Cardiac muscle cell (in vitro differentiated cells and primary cell): ENCODE results near the gene SLC16A1. TPM values are rescaled to one million over a fixed set of nuclear protein-coding genes. Genes with fewer than 3 reads are reported as not detected.
A peak's percentile ranks its signal among the peaks of the same experiment; 100 is the strongest.

Source experiments
- DNase-seq, 2 donors: peaks; one replicate each; pipeline versions ENCODE4 v3.0.0 to v3.0.0-alpha.2; 2010 to 2017; ENCODE audit warnings: low read depth in 1 of 2, low spot score in 1 of 2
- H3K27ac ChIP-seq: fragments of 200-600 bp; sonication (generic); 2 replicates; pipeline ENCODE4 v1.5.1; 2016
- H3K27me3 ChIP-seq: fragments of 200-600 bp; sonication (generic); 2 replicates; pipeline ENCODE4 v1.6.0; 2016; ENCODE audit warnings: control low read depth
- H3K36me3 ChIP-seq: fragments of 200-600 bp; sonication (generic); 2 replicates; pipeline ENCODE4 v1.5.1; 2016; ENCODE audit warnings: control low read depth
- H3K4me1 ChIP-seq: fragments of 200-600 bp; sonication (generic); 2 replicates; pipeline ENCODE4 v1.8.1; 2017; ENCODE audit warnings: low read depth, mild to moderate bottlenecking, mixed run types
- H3K4me3 ChIP-seq: fragments of 200-600 bp; sonication (generic); 2 replicates; pipeline ENCODE4 v1.5.1; 2016; ENCODE audit warnings: mild to moderate bottlenecking
- H3K9me3 ChIP-seq: fragments of 200-600 bp; sonication (generic); 2 replicates; pipeline ENCODE4 v1.5.1; 2017; ENCODE audit warnings: low read depth, mild to moderate bottlenecking, control low read depth
- polyA plus RNA-seq: library from polyadenylated mRNA; unstranded; fragments of >200 nt; fragmentation: Nextera tagmentation; extraction: Ambion mirVana; gene quantifications from 2 replicates; pipeline ENCODE4 v1.2.1, GENCODE V29; 2016
- total RNA-seq: library from RNA; depleted of rRNA; stranded (reverse); fragments of >200 nt; gene quantifications from 2 replicates; pipeline ENCODE4 v1.2.3, GENCODE V29; 2016
- TF ChIP-seq, protein P1 (sequence below): IDR thresholded peaks from 2 replicates; pipeline ENCODE4 v1.5.1; 2012; ENCODE audit warnings: low read depth, mild to moderate bottlenecking, low read length

Gene SLC16A1
- total and polyA plus RNA-seq, 2 experiments from 2014 or later, result 130 to 146 TPM

DNA sequence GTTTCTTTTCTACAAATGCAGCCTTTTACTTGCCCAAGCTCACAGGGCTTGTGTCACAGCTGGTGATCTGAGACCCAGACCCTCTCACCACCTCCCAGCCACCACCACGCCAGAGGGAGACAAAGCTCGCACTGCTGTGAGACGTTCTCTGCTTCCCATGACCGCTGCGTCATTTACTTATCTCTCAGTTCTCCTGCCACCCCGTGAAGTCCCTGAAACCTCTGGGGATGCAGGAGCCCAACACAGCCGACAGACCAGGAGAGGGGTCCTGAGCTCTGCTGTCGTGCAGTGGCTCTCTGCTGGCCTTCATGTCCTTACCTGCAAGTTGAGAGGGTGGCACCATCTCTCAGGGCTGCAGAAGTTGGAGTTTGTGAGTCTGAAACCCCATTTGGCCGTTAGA lies 77.7 kb downstream of the SLC16A1 start:
- no peak overlapping the region for H3K4me3 ChIP-seq
- DNase-seq, result peak in 1 of 2 donors; percentile 14

DNA sequence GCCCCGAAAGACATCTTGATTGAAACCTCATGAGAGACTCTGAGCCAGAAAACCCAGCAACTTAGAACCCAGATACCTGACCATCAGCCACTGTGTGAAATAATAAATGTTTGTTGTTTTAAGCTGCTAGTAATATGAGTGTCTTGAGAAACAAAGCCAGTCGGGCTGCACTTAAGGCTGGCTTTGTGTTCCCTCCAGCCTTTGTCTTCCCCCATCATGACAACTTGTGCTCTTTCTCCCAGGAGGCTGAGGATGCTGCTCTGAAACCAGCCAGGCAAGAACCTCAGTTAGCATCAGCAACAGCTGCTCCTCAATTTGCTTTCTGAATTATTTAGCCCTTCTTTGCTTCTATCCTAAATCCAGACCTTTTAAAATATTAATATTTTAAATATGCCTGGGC lies 78.2 kb downstream of the SLC16A1 start:
- Histone ChIP-seq H3K27ac (no peak overlapping the region), H3K9me3 (no peaks in the 10 kb centered on the region), H3K4me1 (no peaks in the 10 kb centered on the region), H3K36me3 (no peaks in the 10 kb centered on the region), H3K4me3 (no peak overlapping the region), H3K27me3 (no peaks in the 10 kb centered on the region)
- DNase-seq, result no peak
- TF ChIP-seq, protein P1, sequence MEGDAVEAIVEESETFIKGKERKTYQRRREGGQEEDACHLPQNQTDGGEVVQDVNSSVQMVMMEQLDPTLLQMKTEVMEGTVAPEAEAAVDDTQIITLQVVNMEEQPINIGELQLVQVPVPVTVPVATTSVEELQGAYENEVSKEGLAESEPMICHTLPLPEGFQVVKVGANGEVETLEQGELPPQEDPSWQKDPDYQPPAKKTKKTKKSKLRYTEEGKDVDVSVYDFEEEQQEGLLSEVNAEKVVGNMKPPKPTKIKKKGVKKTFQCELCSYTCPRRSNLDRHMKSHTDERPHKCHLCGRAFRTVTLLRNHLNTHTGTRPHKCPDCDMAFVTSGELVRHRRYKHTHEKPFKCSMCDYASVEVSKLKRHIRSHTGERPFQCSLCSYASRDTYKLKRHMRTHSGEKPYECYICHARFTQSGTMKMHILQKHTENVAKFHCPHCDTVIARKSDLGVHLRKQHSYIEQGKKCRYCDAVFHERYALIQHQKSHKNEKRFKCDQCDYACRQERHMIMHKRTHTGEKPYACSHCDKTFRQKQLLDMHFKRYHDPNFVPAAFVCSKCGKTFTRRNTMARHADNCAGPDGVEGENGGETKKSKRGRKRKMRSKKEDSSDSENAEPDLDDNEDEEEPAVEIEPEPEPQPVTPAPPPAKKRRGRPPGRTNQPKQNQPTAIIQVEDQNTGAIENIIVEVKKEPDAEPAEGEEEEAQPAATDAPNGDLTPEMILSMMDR, result no peak

More for the DNA sequence above, 77.7 kb downstream of the SLC16A1 start:
- Histone ChIP-seq H3K4me1 (no peaks in the 10 kb centered on the region), H3K27ac (no peak overlapping the region), H3K36me3 (no peaks in the 10 kb centered on the region), H3K9me3 (no peaks in the 10 kb centered on the region), H3K27me3 (no peaks in the 10 kb centered on the region)
- TF ChIP-seq, protein P1, result peak; percentile 16

DNA sequence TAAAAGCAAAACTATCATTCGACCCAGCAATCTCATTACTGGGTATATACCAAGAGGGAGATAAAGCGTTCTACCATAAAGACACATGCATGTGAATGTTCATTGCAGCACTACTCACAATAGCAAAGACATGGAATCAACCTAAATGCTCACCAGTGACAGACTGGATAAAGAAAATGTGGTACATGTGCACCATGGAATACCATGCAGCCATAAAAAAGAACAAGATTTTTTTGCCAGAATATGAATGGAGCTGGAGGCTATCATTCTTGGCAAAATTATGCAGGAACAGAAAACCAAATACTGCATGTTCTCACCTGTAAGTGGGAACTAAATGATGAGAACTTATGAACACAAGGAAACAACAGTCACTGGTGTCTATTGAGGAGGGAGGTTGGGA lies 79.7 kb downstream of the SLC16A1 start:
- no peak for DNase-seq
- Histone ChIP-seq H3K4me1 (no peaks in the 10 kb centered on the region), H3K4me3 (no peak overlapping the region), H3K27ac (no peak overlapping the region), H3K9me3 (no peaks in the 10 kb centered on the region), H3K36me3 (no peaks in the 10 kb centered on the region), H3K27me3 (no peaks in the 10 kb centered on the region)
- TF ChIP-seq, protein P1, result no peak

DNA sequence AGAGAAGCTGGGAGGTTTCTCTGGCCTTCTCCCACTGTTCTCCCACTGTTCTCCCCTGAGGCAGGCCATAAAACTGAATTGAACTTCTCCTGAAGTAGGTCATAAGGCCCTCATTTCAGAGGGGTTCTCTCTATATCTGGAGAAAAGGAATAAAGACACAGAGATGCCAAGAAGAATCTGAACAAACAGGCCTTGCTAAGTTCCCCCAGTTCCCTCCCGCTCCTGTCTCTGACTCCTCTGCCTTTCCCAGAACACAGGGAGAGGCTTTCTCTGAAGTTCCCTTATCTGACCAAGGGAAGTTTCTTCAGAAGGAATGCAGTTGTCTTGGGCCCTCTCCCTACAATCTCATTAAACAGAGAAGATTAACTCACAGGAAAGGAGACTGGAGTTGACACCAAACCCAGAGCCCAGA lies 83.4 kb downstream of the SLC16A1 start:
- H3K27ac ChIP-seq, result no peak overlapping the region
- H3K9me3 ChIP-seq, result no peaks in the 10 kb centered on the region
- no peak overlapping the region for H3K4me3 ChIP-seq
- TF ChIP-seq, protein P1, result no peak
- H3K4me1 ChIP-seq, result no peaks in the 10 kb centered on the region
- DNase-seq, result peak in 1 of 2 donors; percentile 64
- H3K36me3 ChIP-seq, result no peaks in the 10 kb centered on the region
- no peaks in the 10 kb centered on the region for H3K27me3 ChIP-seq

DNA sequence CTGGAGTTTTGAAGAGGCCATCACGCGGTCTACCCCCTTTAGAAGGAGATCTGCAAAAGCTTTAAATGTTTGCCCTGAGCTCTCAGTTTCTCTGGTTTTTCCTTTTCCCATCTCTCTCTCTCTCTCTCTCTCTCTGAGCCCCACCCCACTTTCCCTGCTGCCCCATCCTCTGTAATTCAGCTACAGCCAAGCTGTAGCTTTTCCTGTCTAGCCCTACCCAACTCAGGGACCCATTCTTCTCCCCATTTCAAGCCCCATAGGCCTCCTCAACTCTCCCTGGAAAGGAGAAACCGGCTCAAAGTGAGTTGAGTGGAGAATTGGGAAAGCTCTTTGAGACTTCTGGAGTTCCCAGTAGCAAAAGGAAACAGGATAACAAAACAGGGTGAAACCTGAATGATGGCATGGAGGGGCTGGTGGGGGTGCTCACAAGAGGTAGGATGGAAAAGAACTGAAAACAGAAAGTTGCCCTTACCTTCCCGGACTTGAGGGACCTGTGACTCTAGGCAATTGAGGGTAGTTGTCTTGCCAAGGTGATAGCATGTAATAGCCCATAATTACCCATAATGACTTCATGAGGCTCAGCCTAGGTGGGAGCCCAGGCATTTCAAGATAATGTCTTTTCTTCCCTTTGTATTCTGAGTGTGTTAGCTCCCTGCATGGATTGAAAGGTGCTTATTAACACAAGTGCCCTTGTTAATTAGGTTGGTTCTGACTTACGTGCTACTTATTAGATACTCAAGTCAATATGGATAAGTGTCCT lies 84.9 kb downstream of the SLC16A1 start:
- H3K27me3 ChIP-seq, result no peaks in the 10 kb centered on the region
- H3K9me3 ChIP-seq, result no peaks in the 10 kb centered on the region
- no peaks in the 10 kb centered on the region for H3K4me1 ChIP-seq
- H3K27ac ChIP-seq, result no peak overlapping the region
- no peak overlapping the region for H3K4me3 ChIP-seq
- H3K36me3 ChIP-seq, result no peaks in the 10 kb centered on the region
- TF ChIP-seq, protein P1, result no peak
- no peak for DNase-seq
